ENCODE results near the gene ZSCAN5A.
"Not testable (repeated sequence)": the region's sequence is repeated elsewhere in the genome, so short reads cannot be mapped to it uniquely, and the experiment has no call there.

Gene ZSCAN5A

GRCh38 chr19:56199687-56200086 lies 115.0 kb downstream of the ZSCAN5A start:
- DNase-seq, result no peak

GRCh38 chr19:56197646-56198045 lies 117.0 kb downstream of the ZSCAN5A start, which contains the start of gene ZSCAN5B:
Gene ZSCAN5B (minus strand): TSS chr19:56197783. CDS start chr19:56193052, 4,731 bp downstream.
- DNase-seq, result not testable (repeated sequence)

GRCh38 chr19:56193981-56194640 lies 120.5 kb downstream of the ZSCAN5A start:
- no peak for DNase-seq

GRCh38 chr19:56191711-56192110 lies 122.9 kb downstream of the ZSCAN5A start:
- no peak for DNase-seq

GRCh38 chr19:56191115-56191514 lies 123.5 kb downstream of the ZSCAN5A start:
- no peak for DNase-seq

- no peak for DNase-seq
Observed at GRCh38 chr19:56189785-56190184, 124.9 kb downstream of the ZSCAN5A start.

- DNase-seq, result peak in 1 of 3 experiments; percentile 3
Observed at GRCh38 chr19:56177564-56178243, 136.9 kb downstream of the ZSCAN5A start.

- DNase-seq, result peak in 1 of 3 experiments; percentile 6
Observed at GRCh38 chr19:56176881-56177280, 137.8 kb downstream of the ZSCAN5A start.

GRCh38 chr19:56176310-56176709 lies 138.3 kb downstream of the ZSCAN5A start:
- DNase-seq, result not testable (repeated sequence)

GRCh38 chr19:56175861-56176307 lies 138.8 kb downstream of the ZSCAN5A start, which contains the start of gene GALP:
Gene GALP (plus strand): TSS chr19:56176008. CDS start chr19:56177109, 1,101 bp downstream.
- DNase-seq, result peak in 1 of 3 experiments; percentile 24

GRCh38 chr19:56174550-56174949 lies 140.1 kb downstream of the ZSCAN5A start:
- DNase-seq, result no peak

GRCh38 chr19:56174086-56174485 lies 140.6 kb downstream of the ZSCAN5A start:
- no peak for DNase-seq
